ENCODE data around the gene NCKAP5.

The NCKAP5 gene

DNA sequence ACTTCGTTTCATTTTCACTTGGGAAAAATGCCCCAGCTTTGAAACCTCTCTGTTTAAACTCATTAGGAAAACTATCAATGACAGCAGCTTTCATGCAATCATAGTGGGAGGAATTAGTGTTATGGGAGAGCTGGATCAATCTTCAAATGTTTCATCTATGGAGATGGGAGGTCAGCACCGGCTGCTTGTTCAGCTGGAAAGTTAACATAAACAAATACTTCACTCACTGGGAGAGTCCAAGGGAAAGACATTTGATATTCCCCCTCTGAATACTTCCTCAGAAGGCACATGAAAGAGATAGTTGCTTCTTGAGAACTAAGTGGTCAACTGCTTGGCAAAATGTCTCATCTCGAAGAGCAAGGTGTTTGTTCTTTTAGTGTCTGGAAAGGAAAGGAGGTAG lies 905.5 kb downstream of the NCKAP5 start:
- DNase-seq (ENCODE audit: low spot score), result no peak

DNA sequence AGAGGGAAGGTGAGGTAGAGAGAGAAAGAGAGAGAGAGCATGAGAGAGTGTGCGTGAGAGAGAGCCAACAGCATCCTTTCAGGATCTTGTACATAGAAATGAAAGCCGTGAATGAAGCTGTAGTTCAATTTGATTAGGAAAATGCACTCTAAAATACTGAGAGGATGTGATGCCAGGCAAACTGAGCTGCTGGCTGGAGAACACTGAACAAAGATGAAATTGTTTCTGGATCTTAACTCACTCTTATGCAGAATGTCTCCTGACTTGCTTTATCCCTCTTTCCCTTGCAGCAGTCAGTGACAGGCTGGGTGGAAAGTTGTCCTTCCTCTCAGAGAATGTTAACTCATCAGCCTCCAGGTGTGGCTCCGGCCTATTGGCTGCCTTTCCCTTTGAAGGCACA lies 908.9 kb downstream of the NCKAP5 start:
- no peak for DNase-seq (ENCODE audit: low spot score)

DNA sequence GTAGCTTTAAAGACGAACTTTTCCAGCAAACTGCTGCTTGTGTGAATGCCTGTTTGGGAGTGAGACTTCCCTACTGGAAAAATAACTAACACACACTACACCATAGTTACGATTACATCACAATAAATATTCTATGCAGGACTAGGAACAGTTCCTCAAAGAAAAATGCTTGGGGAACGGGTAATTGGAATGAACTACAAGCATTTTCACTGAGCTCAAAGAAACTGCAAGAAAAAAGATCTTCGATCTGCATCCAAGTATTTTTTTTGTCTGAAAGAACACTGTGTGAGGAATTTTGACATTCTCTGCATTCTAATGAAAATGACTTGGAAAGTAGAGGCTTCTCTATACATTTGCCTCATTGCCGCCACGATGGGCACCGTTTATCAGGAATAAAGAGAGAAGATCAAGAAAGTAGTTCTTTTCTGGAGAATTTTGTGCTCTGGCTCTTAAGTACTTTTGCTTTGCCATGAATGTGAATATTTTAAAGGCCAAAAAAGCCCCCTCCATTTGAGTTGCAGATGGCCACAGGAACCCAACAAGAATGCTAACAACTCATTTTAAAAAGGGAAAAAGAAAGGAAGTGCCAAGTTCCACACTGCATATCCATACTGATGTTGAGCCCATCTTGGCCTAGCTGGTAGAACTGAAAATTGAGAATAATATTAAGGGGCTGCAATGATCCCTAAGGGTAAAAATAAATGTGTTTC lies 911.8 kb downstream of the NCKAP5 start:
- no peak for DNase-seq (ENCODE audit: low spot score)

DNA sequence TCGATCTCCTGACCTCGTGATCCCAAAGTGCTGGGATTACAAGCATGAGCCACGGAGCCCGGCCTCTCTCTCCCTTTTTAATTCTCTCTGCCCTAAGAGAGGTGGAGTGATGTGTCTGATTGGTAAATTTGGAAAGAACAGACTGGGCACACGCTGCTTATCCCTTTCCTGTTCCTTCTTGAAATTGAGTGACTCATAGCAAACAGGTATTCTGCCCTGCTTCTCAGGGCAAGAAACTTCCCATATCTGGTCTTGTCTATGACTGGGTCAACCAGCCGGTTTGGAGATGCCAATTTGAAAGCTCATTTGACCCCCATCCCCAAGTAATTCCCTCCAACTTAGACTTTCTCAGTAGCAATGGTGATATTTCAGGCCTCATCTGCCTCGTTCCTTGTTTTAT lies 913.3 kb downstream of the NCKAP5 start:
- no peak for DNase-seq (ENCODE audit: low spot score)

DNA sequence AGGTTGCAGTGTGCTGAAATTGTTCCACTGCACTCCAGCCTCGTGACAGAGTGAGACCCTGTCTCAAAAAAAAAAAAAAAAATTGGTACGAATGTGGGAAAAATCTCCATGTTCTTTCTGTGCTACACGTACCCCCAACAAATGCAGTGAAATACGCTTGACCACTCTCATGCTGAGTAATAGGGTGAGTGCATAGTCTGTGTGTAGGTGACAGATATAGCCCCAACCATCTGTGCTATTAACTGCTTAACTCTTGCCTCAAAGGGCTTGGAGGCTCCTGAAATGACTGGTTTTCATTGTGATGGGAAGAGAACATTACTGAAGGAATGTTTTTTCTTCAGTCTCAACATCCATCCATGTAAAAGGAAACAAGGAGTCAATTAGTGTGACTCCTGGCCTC lies 913.9 kb downstream of the NCKAP5 start:
- no peak for DNase-seq (ENCODE audit: low spot score)

DNA sequence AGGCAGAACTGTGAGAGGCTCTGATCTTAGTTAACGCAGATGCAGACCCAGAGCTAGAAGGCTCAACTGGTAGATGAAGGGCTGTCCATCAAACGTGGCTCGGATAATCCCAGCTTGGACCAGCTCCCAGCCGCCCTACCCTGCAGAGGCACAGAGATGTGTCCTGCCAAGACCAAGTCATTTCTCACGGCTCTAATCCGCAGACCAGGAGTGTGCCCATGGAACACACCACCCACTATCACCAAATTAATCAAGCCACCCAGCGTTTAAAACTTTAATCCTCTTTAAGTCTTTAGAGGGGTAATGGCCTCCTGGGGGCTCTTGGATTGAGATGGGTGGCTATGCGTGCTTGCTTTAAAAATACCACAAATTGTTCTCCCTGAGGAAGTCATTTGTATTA lies 915.8 kb downstream of the NCKAP5 start:
- no peak for DNase-seq (ENCODE audit: low spot score)

DNA sequence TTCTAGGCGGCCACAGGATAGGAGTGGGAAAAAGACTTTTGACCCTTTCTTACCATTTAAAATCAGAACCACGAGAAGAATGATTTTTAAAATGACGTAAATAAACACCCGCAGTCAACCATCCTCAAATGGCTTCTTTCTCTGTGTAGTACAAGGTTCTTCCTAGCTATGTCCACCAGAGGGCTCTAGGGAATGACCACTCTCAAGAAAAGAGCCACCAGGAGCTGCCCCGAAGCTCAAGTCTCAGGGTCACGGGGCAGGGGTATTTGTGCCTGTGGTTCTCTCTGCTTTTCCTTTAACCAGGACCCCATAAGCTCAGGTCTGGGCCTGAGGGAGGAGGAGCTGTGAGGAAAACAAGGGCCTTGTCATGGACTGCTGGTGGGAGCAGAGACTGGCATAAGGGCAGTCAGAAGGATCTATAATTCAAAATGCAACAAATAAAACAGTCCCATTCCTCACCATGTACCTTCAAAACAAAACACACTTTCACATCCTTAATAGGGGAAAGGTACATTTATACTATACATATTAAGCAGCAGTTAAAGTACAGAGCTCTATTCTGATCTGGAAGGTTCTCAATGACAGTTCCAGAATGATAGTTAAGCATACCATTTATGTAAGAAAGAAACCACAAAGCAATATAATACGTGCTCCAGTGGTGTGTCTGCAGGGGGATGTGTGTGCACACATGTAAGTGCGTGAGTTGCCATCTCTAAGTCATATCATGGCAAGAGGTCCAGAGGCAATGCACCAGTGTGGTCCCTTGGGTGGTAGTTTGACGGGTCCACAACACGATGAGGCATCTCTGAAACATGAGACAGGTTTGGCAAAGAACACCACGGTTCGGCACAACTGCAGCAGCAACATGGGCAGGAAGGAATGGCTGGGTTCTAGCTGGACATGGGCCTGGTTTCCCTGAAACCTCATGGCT lies 916.9 kb downstream of the NCKAP5 start:
- DNase-seq (ENCODE audit: low spot score), result peak; percentile 51

DNA sequence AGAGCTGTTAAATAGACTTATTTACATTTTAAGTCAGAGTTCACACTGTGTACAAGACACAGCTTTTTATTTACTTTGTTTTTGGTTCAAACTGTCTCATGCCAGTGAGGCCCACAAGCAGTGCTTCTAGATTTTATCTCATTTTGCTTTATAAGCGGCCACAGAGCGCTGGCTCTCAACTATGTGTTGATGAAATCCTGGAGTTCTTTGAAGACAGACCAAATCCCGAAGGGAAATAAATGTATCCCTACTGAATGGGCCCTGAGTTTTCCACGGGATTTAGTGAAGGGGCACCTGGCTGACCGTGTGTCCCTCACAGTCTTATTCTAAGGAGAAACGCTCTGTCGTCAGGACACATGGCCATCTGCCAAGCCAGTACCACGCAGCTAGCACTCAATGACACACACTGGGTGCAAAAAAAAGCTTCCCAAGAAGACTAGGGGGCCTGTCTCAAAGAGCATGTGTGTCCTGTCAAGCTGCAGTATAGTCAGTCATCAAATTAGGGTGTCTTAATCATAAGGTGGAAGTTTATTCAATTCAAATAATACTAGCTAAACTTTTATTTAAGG lies 921.6 kb downstream of the NCKAP5 start:
- DNase-seq (ENCODE audit: low spot score), result no peak

DNA sequence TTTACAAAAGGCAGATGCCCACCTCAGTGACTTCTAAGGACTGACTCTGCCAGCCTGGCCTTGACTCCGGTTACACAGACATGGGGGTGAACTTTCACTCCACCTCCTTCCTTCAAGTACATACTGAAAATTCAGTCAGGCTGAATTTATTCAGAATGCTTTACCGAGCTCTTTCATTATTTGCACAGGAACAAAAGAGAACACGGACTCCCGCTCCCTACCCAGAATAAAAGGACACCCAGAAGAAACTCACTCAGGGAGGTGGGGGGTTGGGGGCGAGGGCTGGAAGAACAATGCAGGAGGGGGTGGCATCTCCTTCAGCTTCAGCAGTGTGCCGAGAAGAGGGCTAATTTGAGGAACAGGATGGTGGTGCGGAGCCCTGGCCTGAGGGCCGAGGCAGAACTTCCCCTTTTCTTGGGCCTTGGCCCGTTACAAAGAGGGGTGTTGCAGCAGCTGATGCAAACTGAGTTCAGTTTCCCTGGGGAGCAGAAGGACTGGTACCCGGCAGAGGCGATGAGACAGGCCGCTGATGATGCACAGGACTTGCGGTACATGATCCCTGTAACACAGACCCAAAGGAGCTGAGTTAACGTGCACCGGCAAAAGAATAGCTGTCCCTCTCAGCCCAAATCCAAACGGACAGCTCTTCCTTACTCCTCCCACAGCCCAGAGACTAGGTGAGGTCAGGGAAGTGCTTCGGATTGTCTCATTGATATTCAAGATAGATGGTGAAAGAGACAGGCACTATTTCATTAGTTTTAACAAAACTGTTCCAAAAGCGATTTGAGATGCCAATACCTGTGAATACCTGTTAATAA lies 922.3 kb downstream of the NCKAP5 start:
- no peak for DNase-seq (ENCODE audit: low spot score)

DNA sequence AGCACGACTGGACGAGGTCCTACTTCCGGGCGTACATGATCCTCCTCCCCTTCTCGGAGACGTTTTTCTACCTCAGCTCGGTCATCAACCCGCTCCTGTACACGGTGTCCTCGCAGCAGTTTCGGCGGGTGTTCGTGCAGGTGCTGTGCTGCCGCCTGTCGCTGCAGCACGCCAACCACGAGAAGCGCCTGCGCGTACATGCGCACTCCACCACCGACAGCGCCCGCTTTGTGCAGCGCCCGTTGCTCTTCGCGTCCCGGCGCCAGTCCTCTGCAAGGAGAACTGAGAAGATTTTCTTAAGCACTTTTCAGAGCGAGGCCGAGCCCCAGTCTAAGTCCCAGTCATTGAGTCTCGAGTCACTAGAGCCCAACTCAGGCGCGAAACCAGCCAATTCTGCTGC lies 923.1 kb downstream of the NCKAP5 start:
- DNase-seq (ENCODE audit: low spot score), result no peak

DNA sequence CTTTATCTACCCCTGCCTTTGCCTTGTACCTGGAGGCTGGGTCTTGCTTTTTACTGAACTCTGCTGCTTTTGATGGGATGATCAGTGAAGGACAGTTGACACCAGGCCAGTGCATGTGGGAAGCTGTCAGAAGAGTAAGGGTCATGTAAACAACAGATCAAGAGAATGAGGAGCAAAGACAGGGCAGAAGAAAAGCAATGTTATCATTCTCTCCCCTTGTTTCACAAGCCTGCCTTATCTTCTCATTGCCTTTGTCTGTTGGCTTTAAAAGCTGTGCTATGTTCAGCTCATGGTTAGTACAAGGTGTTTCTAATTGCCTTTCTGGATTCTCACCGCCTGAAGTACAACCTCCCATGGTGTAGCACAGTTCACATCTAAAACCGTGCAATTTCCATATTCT lies 925.8 kb downstream of the NCKAP5 start:
- no peak for DNase-seq (ENCODE audit: low spot score)

DNA sequence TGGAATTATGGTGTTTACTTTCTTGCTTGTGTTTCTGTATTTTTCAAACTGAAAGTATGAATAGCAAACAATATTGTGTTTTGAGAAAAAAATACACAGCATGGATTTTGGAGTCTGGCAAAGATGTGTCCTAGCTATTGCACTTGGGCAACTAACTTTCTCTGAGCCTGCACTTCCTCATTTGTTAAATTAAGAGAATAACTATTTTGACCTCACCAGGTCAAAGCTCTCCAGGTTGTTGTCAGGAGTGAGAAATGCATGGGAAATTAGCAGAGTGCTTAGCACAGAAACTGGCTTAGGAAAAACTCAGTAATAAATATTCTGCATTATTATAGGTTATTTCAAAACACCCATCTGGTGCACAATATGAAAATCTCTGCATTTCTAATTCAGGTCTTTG lies 926.4 kb downstream of the NCKAP5 start:
- no peak for DNase-seq (ENCODE audit: low spot score)

DNA sequence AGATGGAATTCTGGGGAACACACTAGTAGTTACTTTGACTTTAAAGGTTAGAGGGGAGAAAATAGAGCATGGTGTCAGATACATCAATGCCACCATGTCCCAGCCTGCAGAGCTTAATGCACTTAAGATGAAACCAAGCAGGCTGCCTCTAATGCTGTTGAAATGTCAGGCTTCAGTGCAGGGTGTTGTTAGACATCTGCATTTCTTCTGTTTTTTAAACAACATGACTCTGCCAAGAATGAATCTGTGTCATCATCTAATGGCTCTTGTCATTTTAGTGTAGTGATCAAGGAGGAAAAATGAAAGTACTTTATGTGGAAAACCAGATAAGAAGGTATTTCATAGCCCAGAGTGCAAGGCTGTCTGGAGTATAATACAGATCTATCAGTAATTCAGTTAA lies 928.1 kb downstream of the NCKAP5 start:
- DNase-seq (ENCODE audit: low spot score), result no peak

DNA sequence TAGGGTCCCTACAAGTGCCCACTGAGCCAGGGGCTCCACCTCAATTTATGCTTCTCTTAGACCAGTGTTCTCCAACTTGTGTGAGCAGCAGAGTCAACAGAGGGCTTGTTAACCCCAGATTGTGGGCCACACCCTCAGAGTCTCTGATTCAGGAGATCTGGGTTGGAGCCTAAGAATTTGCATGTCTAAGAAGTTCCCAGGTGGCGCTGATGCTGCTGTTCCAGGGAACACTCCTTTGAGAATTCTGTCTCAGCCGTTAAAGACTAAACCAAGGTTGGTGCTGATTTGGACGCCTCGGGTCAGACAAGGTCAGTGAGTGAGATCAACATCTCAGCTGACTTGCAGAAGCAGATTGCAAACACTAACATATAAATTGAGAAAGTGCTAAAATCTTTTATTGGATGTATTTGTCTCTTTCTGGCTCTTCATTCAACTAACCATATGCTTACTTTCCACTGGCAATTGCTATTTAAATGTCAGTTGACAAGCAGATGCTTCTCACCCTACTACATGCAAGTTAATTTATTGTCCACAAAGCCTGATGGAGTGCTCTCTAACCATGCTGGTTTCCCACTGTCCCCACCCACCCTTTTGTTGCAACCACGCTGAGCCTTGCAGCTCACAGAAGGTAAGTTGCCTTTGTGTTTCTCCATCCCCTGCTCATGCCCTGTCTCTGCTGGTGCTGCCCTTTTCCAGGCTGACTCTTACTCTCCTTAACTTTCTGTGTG lies 929.8 kb downstream of the NCKAP5 start:
- no peak for DNase-seq (ENCODE audit: low spot score)

DNA sequence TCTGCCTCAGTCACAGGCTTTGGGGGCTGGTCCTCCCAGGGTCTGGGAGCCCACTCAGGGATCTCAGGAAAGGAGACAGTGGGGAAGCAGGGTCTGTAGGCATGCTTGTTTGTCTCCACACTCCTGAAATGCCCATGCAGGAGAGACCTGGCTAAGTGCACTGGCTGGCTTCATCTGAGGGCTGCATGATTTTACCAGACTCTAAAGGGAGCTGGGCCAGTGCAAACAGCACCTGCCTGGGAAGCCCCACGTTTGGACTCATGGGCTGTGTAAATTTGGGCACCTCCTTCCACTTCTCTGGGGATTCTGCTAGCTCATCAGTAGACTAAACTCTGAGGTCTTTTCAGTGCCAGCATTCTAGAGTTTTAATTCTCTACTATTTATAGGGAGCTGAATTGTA lies 931.9 kb downstream of the NCKAP5 start:
- no peak for DNase-seq (ENCODE audit: low spot score)

DNA sequence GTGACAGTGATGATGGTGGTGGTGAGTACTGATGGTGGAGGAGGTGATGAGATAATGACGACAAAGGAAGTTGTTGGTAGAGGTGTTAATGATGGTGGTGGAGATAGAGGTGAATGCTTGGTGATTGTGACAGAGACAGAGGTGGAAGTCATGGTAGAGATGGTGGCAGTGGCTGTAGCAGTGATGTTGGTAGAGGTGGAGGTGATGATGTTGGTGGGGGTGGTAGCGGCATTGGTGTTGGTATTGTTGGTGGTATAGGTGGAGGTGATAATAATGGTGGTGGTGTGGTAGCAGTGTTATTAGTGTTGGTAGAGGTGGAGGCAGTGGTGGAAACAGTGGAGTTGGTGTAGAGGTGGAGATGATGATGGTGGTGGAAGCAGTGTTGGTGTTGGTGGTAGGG lies 934.6 kb downstream of the NCKAP5 start:
- no peak for DNase-seq (ENCODE audit: low spot score)

DNA sequence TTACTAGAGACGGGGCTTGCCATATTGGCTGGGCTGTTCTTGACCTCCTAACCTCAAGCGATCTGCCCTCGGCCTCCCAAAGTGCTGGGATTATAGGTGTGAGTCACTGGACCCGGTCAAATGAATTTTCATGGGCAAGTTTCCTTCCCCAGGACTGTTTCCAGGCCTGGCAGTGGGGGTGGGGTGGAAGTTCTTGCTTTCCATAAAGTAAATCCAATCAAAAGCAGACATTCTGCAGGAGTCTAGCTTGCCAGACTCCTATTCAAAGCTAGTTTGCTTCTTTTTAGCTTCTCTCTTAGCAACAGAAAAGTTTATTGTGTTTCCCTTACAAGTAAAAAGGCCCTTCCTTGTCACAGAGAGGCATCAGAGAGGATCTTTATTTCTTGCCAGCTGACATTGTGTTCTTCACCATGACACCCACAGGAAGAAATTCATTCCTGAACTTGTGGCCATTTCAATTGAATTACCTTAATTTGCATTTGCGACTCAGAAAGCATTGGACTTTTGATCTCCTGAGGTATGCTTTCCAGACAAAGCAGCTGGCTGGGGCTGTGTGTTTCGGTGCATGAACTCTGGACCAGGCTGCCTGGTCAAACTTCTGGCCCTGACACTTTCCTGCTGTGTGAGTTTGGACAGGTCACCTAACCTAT lies 936.1 kb downstream of the NCKAP5 start:
- DNase-seq (ENCODE audit: low spot score), result no peak

DNA sequence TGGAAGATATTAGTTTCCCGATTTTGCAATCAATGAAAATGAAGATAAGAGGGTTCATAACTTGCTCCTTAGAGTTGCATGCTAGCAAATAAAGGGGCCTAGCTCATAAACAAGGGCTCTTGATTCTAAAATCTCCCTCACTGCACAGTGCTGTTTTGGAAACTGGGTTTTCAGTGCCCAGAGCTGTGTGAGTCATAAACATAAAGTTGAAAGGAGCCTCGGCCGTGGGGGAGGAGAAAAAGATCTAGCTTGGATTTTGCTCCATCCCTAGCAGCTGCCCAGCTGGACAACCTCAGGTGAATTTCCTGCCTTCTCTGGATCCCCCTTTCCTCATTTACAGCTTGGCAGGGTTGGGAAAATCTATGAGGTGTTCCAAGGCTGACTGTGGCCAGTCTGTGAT lies 940.7 kb downstream of the NCKAP5 start:
- no peak for DNase-seq (ENCODE audit: low spot score)

DNA sequence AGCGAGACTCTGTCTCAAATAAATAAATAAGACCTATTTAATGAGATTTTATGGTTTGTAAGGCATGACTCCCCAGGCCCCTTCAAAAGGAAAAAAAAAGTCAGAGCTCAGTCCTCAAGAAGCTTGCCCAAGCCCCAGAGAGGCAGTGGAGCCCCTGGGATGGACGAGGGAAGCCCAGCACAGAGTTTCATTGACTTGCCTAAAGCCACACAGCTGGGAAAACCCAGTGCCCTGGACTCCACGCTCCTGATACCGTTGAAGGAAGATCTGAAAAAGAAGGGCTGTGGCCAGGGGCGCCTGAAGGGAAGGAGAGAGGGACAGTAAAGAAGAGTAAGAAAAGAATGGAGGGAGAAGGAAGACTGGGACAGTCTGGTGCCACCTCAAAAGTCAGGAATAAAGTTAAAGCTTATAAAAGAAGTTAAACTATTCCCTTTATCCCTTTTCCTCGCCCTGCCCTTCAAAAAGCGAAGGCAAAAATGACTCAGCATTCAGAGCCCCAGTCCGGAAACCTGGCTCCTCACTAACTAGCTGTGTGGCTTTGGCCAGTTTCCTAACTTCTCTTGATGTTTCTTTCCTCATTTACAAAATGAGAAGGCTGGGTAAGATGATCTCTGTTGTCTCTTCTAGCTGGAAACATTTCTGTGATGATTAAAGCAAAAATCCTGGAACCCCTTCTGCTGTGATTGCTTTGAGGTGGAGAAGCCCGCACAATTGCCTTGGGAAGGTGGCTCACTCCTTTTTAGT lies 945.0 kb downstream of the NCKAP5 start:
- peak; percentile 69 for DNase-seq (ENCODE audit: low spot score)
